Smooth muscle cell (in vitro differentiated cells): ENCODE data around the gene GAS7. TPM values are rescaled to one million over a fixed set of nuclear protein-coding genes. Genes with fewer than 3 reads are reported as not detected.

Source experiments
- DNase-seq: peaks from one replicate; lab custom pipeline; 2025; ENCODE audit not compliant: unreplicated experiment; lab: John Stamatoyannopoulos, UW
- H2AFZ ChIP-seq: fragments of 200-600 bp; sonication (generic); 2 replicates; pipeline ENCODE4 v1.6.0; 2016; ENCODE audit warnings: antibody characterized with exemption, low read depth, mild to moderate bottlenecking
- H3F3A ChIP-seq: fragments of 200-600 bp; sonication (generic); 2 replicates; pipeline ENCODE4 v1.6.0; 2017; ENCODE audit warnings: antibody characterized with exemption, low read depth
- H3K27ac ChIP-seq: fragments of 200-600 bp; sonication (generic); 2 replicates; pipeline ENCODE4 v1.5.1; 2016; ENCODE audit warnings: low read depth, mild to moderate bottlenecking
- H3K27me3 ChIP-seq: fragments of 200-600 bp; sonication (generic); 2 replicates; pipeline ENCODE4 v1.6.1; 2016; ENCODE audit warnings: low read depth, mild to moderate bottlenecking
- H3K36me3 ChIP-seq: fragments of 200-600 bp; sonication (generic); 2 replicates; pipeline ENCODE4 v1.5.1; 2016; ENCODE audit warnings: low read depth
- H3K4me1 ChIP-seq: fragments of 200-600 bp; sonication (generic); 2 replicates; pipeline ENCODE4 v1.5.1; 2016; ENCODE audit warnings: low read depth
- H3K4me2 ChIP-seq: fragments of 200-600 bp; sonication (generic); 2 replicates; pipeline ENCODE4 v1.6.0; 2016; ENCODE audit warnings: mild to moderate bottlenecking
- H3K4me3 ChIP-seq: fragments of 200-600 bp; sonication (generic); 2 replicates; pipeline ENCODE4 v1.5.1; 2016; ENCODE audit warnings: mild to moderate bottlenecking
- H3K79me2 ChIP-seq: fragments of 200-600 bp; sonication (generic); 2 replicates; pipeline ENCODE4 v1.6.0; 2016; ENCODE audit warnings: low read depth, mild to moderate bottlenecking
- H3K9ac ChIP-seq: fragments of 200-600 bp; sonication (generic); 2 replicates; pipeline ENCODE4 v1.6.0; 2016; ENCODE audit warnings: low read depth
- H3K9me3 ChIP-seq: fragments of 200-600 bp; sonication (generic); replicated peaks from 2 replicates; pipeline ENCODE4 v1.5.1; 2016; ENCODE audit warnings: low read depth
- H4K20me1 ChIP-seq: fragments of 200-600 bp; sonication (generic); 2 replicates; pipeline ENCODE4 v1.6.0; 2016; ENCODE audit warnings: low read depth
- CTCF ChIP-seq: fragments of 200-600 bp; sonication (generic); IDR thresholded peaks from 2 replicates; pipeline ENCODE4 v1.5.1; 2017; ENCODE audit warnings: borderline replicate concordance, mild to moderate bottlenecking, antibody characterized with exemption; ENCODE audit not compliant: insufficient read depth, poor library complexity, severe bottlenecking
- WGBS: methylation state at CpG from one replicate; pipeline ENCODE4 v1.1.7; 2016; ENCODE audit warnings: low lambda C conversion rate; 5-methylcytosine and 5-hydroxymethylcytosine counted together
- polyA plus RNA-seq: library from polyadenylated mRNA; unstranded; fragments of >200 nt; fragmentation: Nextera tagmentation; extraction: Ambion mirVana; gene quantifications from 2 replicates; pipeline ENCODE4 v1.2.1, GENCODE V29; 2016
- total RNA-seq: library from RNA; depleted of rRNA; stranded (reverse); fragments of >200 nt; gene quantifications from 2 replicates; pipeline ENCODE4 v1.2.3, GENCODE V29; 2014

GAS7 gene
- total and polyA plus RNA-seq, 2 experiments from 2014 or later = 86.8 to 103 TPM

- H2AFZ ChIP-seq = no peak overlapping the region
- DNase-seq = peak; percentile 80
- WGBS = 3% methylated on average over 19 of the region's 19 CpGs
- no peak overlapping the region for H3K4me3 ChIP-seq
- peaks cover 8% of the 10 kb centered on the region for H3K36me3 ChIP-seq
- peak overlapping the region; percentile 75 for H3K9ac ChIP-seq
- no peak for TF ChIP-seq CTCF
- peaks cover 13% of the 10 kb centered on the region for H4K20me1 ChIP-seq
- H3K4me1 ChIP-seq = peaks cover 26% of the 10 kb centered on the region
- H3F3A ChIP-seq = peaks cover 25% of the 10 kb centered on the region
- peak overlapping the region; percentile 94 for H3K27ac ChIP-seq
- no peaks in the 10 kb centered on the region for H3K9me3 ChIP-seq
- no peaks in the 10 kb centered on the region for H3K27me3 ChIP-seq
- H3K79me2 ChIP-seq = peaks cover 66% of the 10 kb centered on the region
- H3K4me2 ChIP-seq = peak overlapping the region; percentile 73
These were observed 70.5 kb downstream of the GAS7 start for GRCh38 chr17:10127819-10128425.

- H3K4me1 ChIP-seq = peaks cover 26% of the 10 kb centered on the region
- H2AFZ ChIP-seq = no peak overlapping the region
- H3K79me2 ChIP-seq = peaks cover 66% of the 10 kb centered on the region
- peaks cover 25% of the 10 kb centered on the region for H3F3A ChIP-seq
- H3K27ac ChIP-seq = peak overlapping the region; percentile 94
- peaks cover 8% of the 10 kb centered on the region for H3K36me3 ChIP-seq
- no peak for TF ChIP-seq CTCF
- H3K4me2 ChIP-seq = peak overlapping the region; percentile 73
- peak overlapping the region; percentile 75 for H3K9ac ChIP-seq
- no peaks in the 10 kb centered on the region for H3K27me3 ChIP-seq
- H3K4me3 ChIP-seq = no peak overlapping the region
- peaks cover 21% of the 10 kb centered on the region for H4K20me1 ChIP-seq
- WGBS = 33% methylated on average over 16 of the region's 16 CpGs
- DNase-seq = peak; percentile 39
- no peaks in the 10 kb centered on the region for H3K9me3 ChIP-seq
These were observed 71.5 kb downstream of the GAS7 start for GRCh38 chr17:10126616-10127501.

GRCh38 chr17:10126276-10126615 lies 72.2 kb downstream of the GAS7 start:
- peaks cover 25% of the 10 kb centered on the region for H3F3A ChIP-seq
- H3K27ac ChIP-seq = peak overlapping the region; percentile 94
- H3K36me3 ChIP-seq = peaks cover 2% of the 10 kb centered on the region
- no peaks in the 10 kb centered on the region for H3K9me3 ChIP-seq
- WGBS = 82% methylated on average over 16 of the region's 18 CpGs
- peak overlapping the region; percentile 75 for H3K9ac ChIP-seq
- no peak for TF ChIP-seq CTCF
- peaks cover 28% of the 10 kb centered on the region for H4K20me1 ChIP-seq
- peaks cover 66% of the 10 kb centered on the region for H3K79me2 ChIP-seq
- peaks cover 26% of the 10 kb centered on the region for H3K4me1 ChIP-seq
- peak overlapping the region; percentile 73 for H3K4me2 ChIP-seq
- H3K27me3 ChIP-seq = no peaks in the 10 kb centered on the region
- no peak overlapping the region for H2AFZ ChIP-seq
- DNase-seq = no peak
- H3K4me3 ChIP-seq = no peak overlapping the region
